Measurements from ENCODE around the gene SPINT2. TPM values are rescaled to one million over a fixed set of nuclear protein-coding genes. Genes with fewer than 3 reads are reported as not detected.

Gene SPINT2
- polyA plus RNA-seq, 1 donor (not counting 4 experiments of a cell fraction or from before 2014, with no cell fraction given), result 363 TPM

DNA sequence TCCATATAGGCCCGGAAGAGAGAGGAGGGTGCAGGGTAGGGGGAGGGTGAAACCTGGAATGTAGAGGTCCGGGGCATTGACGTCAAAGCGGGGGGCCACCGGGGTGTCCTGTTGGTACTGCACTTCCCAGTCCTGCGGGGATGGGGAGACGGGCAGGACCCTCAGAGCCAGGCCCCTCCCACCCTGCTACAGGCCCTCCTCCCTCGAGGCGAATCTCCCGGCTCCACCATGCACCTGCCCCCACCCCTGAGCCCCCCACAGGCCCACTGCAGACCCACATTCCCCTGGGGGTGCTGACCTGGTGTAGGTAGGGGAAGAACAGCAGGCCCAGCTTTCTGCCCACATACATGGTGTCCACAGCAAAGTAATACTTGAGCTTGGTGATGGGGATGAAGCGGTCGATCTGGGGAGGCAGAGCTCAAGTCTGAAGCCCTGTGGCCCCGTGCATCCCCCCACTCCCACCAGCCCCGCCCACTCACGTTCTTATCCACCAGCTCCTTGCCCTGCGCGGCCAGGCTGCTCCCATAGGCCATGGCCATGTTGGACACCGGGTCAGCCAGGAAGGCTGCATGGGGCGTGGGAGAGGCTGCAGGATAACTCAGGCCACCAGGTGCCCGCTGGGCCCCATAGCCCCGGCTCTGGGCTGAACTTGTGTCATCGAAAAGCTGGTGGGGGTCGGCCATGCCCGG, 44.7 kb downstream of the SPINT2 start:
- DNase-seq (ENCODE audit: low read depth, low spot score), result no peak
- Histone ChIP-seq H3K36me3 (ENCODE audit: control insufficient read depth in 2 of 2, extremely low read depth in 1 of 2, insufficient read depth in 2 of 2, low read length in 2 of 2) (peaks cover 6 to 30% of the 10 kb centered on the region in 2 experiments), H3K4me2 (ENCODE audit: control insufficient read depth, extremely low read depth, insufficient read depth, low read depth, low read length) (no peak overlapping the region), H3K9ac (ENCODE audit: control insufficient read depth, extremely low read depth, insufficient read depth, low read length) (no peak overlapping the region), H3K27ac (ENCODE audit: control insufficient read depth, insufficient read depth, low read length) (no peak overlapping the region), H3K9me1 (ENCODE audit: control insufficient read depth, extremely low read depth, insufficient read depth, low read length) (no peaks in the 10 kb centered on the region), H2AFZ (ENCODE audit: control insufficient read depth, low read length) (no peak overlapping the region), H3K79me2 (ENCODE audit: control insufficient read depth, insufficient read depth, low read length) (peaks cover 17% of the 10 kb centered on the region), H3K4me3 (ENCODE audit: control insufficient read depth in 2 of 3, extremely low read depth in 1 of 3, insufficient read depth in 2 of 3, low read depth in 1 of 3, low read length in 3 of 3) (no peak overlapping the region), H3K9me3 (ENCODE audit: control insufficient read depth, low read depth, low read length) (no peaks in the 10 kb centered on the region), H4K20me1 (ENCODE audit: control insufficient read depth, extremely low read depth, insufficient read depth, low read length) (no peaks in the 10 kb centered on the region), H3K27me3 (ENCODE audit: control insufficient read depth, extremely low read depth, insufficient read depth, low read length) (no peaks in the 10 kb centered on the region), H3K4me1 (ENCODE audit: control insufficient read depth, extremely low read depth, insufficient read depth, low read length) (peaks cover 14% of the 10 kb centered on the region)
- TF ChIP-seq, protein P1, sequence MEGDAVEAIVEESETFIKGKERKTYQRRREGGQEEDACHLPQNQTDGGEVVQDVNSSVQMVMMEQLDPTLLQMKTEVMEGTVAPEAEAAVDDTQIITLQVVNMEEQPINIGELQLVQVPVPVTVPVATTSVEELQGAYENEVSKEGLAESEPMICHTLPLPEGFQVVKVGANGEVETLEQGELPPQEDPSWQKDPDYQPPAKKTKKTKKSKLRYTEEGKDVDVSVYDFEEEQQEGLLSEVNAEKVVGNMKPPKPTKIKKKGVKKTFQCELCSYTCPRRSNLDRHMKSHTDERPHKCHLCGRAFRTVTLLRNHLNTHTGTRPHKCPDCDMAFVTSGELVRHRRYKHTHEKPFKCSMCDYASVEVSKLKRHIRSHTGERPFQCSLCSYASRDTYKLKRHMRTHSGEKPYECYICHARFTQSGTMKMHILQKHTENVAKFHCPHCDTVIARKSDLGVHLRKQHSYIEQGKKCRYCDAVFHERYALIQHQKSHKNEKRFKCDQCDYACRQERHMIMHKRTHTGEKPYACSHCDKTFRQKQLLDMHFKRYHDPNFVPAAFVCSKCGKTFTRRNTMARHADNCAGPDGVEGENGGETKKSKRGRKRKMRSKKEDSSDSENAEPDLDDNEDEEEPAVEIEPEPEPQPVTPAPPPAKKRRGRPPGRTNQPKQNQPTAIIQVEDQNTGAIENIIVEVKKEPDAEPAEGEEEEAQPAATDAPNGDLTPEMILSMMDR (optimal IDR thresholded peaks at IDR 0.05 in 1 of 3, IDR thresholded peaks at IDR 0.05 in 1 of 3, conservative IDR thresholded peaks at IDR 0.05 in 1 of 3; ENCODE audit: extremely low read depth in 1 of 3, insufficient read depth in 2 of 3, low read length in 3 of 3), result no peak
- no peak for TF ChIP-seq EZH2 (IDR thresholded peaks at IDR 0.05; ENCODE audit: low read length)
- FAIRE-seq, result no peak
- dilution Hi-C loops (cut with MboI; ENCODE audit: extremely low pct_ligation_motif_present, low sequenced_read_pairs), result no loop called here

DNA sequence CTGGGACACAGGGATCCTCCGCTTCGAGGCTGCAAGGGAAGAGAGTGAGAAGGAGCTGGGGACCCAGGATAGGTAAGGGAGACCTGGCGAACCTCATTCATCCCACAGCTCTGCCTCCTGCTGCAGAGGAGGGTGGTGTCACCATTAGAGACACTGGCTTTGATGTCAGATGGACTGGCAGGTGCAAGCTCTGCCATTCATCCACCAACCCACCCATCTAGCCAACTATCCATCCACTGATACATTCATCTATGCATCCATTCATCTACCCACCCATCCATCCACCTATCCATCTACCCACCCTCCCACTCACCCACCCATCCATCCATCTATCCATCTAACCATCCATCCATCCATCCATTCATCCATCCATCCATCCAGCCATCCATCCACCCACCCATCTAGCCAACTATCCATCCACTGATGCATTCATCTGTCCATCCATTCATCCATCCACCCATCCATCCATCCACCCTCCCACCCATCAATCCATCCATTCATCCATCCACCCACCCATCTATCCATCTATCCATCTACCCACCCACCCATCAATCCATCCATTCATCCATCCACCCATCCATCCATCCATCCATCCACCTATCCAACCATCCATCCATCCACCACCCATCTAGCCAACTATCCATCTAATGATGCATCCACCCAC, 45.4 kb downstream of the SPINT2 start:
- dilution Hi-C loops (cut with MboI; ENCODE audit: extremely low pct_ligation_motif_present, low sequenced_read_pairs), result no loop called here
- Histone ChIP-seq H3K79me2 (ENCODE audit: control insufficient read depth, insufficient read depth, low read length) (peaks cover 12% of the 10 kb centered on the region), H4K20me1 (ENCODE audit: control insufficient read depth, extremely low read depth, insufficient read depth, low read length) (no peaks in the 10 kb centered on the region), H3K9me1 (ENCODE audit: control insufficient read depth, extremely low read depth, insufficient read depth, low read length) (no peaks in the 10 kb centered on the region), H3K4me2 (ENCODE audit: control insufficient read depth, extremely low read depth, insufficient read depth, low read depth, low read length) (no peak overlapping the region), H3K36me3 (ENCODE audit: control insufficient read depth in 2 of 2, extremely low read depth in 1 of 2, insufficient read depth in 2 of 2, low read length in 2 of 2) (peaks cover 6 to 26% of the 10 kb centered on the region in 2 experiments), H3K27me3 (ENCODE audit: control insufficient read depth, extremely low read depth, insufficient read depth, low read length) (no peaks in the 10 kb centered on the region), H3K9ac (ENCODE audit: control insufficient read depth, extremely low read depth, insufficient read depth, low read length) (no peak overlapping the region), H3K4me3 (ENCODE audit: control insufficient read depth in 2 of 3, extremely low read depth in 1 of 3, insufficient read depth in 2 of 3, low read depth in 1 of 3, low read length in 3 of 3) (no peak overlapping the region), H3K9me3 (ENCODE audit: control insufficient read depth, low read depth, low read length) (no peaks in the 10 kb centered on the region), H3K27ac (ENCODE audit: control insufficient read depth, insufficient read depth, low read length) (no peak overlapping the region), H2AFZ (ENCODE audit: control insufficient read depth, low read length) (no peak overlapping the region), H3K4me1 (ENCODE audit: control insufficient read depth, extremely low read depth, insufficient read depth, low read length) (peaks cover 16% of the 10 kb centered on the region)
- FAIRE-seq (peak; percentile 13), DNase-seq (ENCODE audit: low read depth, low spot score) (no peak)
- TF ChIP-seq, protein P1 (optimal IDR thresholded peaks at IDR 0.05 in 1 of 3, IDR thresholded peaks at IDR 0.05 in 1 of 3, conservative IDR thresholded peaks at IDR 0.05 in 1 of 3; ENCODE audit: extremely low read depth in 1 of 3, insufficient read depth in 2 of 3, low read length in 3 of 3), result no peak
- no peak for TF ChIP-seq EZH2 (IDR thresholded peaks at IDR 0.05; ENCODE audit: low read length)

Data from keratinocyte (primary cell).